HEK293 (cell line): Measurements from ENCODE around the gene TSPAN1.

ENCODE experiments used
- HOXA7 ChIP-seq: sonication (generic); formaldehyde crosslinking; IDR thresholded peaks from 2 replicates; pipeline ENCODE4 v1.8.1; 2022; ENCODE audit warnings: missing genetic modification reagents, borderline replicate concordance
- KLF10 ChIP-seq: fragments of 450-650 bp; IDR thresholded peaks from 2 replicates; pipeline ENCODE4 v1.5.1; 2018; ENCODE audit warnings: missing biosample characterization, mild to moderate bottlenecking, missing genetic modification characterization
- KLF9 ChIP-seq: fragments of 450-650 bp; formaldehyde crosslinking; IDR thresholded peaks from 2 replicates; pipeline ENCODE4 v1.5.1; 2016; ENCODE audit warnings: missing biosample characterization, missing genetic modification characterization, low read depth
- OVOL3 ChIP-seq: fragments of 450-650 bp; formaldehyde crosslinking; IDR thresholded peaks from 2 replicates; pipeline ENCODE4 v1.5.1; 2016; ENCODE audit warnings: missing biosample characterization, missing genetic modification characterization
- PRDM10 ChIP-seq: fragments of 450-650 bp; formaldehyde crosslinking; IDR thresholded peaks from 2 replicates; pipeline ENCODE4 v1.5.1; 2016; ENCODE audit warnings: missing biosample characterization, missing genetic modification characterization
- WT1 ChIP-seq: fragments of 450-650 bp; formaldehyde crosslinking; IDR thresholded peaks from 2 replicates; pipeline ENCODE4 v1.5.1; 2016; ENCODE audit warnings: missing biosample characterization, missing genetic modification characterization
- ZBTB48 ChIP-seq: fragments of 450-650 bp; formaldehyde crosslinking; IDR thresholded peaks from 2 replicates; pipeline ENCODE4 v1.5.1; 2016; ENCODE audit warnings: missing biosample characterization, missing genetic modification characterization
- ZEB2 ChIP-seq: fragments of 450-650 bp; formaldehyde crosslinking; IDR thresholded peaks from 2 replicates; pipeline ENCODE4 v1.5.1; 2016; ENCODE audit warnings: missing biosample characterization, missing genetic modification characterization
- ZFP41 ChIP-seq: fragments of 450-650 bp; formaldehyde crosslinking; IDR thresholded peaks from 2 replicates; pipeline ENCODE4 v1.5.1; 2016; ENCODE audit warnings: missing biosample characterization, missing genetic modification characterization, borderline replicate concordance
- ZFP69B ChIP-seq: fragments of 450-650 bp; formaldehyde crosslinking; IDR thresholded peaks from 2 replicates; pipeline ENCODE4 v1.5.1; 2016; ENCODE audit warnings: missing biosample characterization, missing genetic modification characterization
- ZNF112 ChIP-seq: fragments of 450-650 bp; formaldehyde crosslinking; IDR thresholded peaks from 2 replicates; pipeline ENCODE4 v1.5.0; 2017; ENCODE audit warnings: missing biosample characterization, missing genetic modification characterization
- ZNF169 ChIP-seq: fragments of 450-650 bp; formaldehyde crosslinking; IDR thresholded peaks from 2 replicates; pipeline ENCODE4 v1.5.1; 2016; ENCODE audit warnings: missing biosample characterization, missing genetic modification characterization
- ZNF19 ChIP-seq: fragments of 450-650 bp; formaldehyde crosslinking; IDR thresholded peaks from 2 replicates; pipeline ENCODE4; 2016; ENCODE audit warnings: missing biosample characterization, missing genetic modification characterization, low read depth
- ZNF223 ChIP-seq: fragments of 450-650 bp; formaldehyde crosslinking; IDR thresholded peaks from 2 replicates; pipeline ENCODE4 v1.5.1; 2016; ENCODE audit warnings: missing biosample characterization, missing genetic modification characterization
- ZNF274 ChIP-seq, 2 experiments: fragments of 200-500 bp in 1 of 2; fragments of 450-650 bp in 1 of 2; sonication (Bioruptor generic) in 1 of 2; formaldehyde crosslinking in 1 of 2; IDR thresholded peaks; 2 replicates each; pipeline versions ENCODE4 v1.5.1 to v1.6.1; 2014 to 2016; ENCODE audit warnings: borderline replicate concordance in 1 of 2, inconsistent platforms in 1 of 2, low read length in 1 of 2, missing biosample characterization in 1 of 2, missing genetic modification characterization in 1 of 2
- ZNF335 ChIP-seq: fragments of 450-650 bp; formaldehyde crosslinking; conservative IDR thresholded peaks from 2 replicates; pipeline ENCODE4 v1.5.1; 2016; ENCODE audit warnings: missing biosample characterization, missing genetic modification characterization
- ZNF473 ChIP-seq: fragments of 450-650 bp; formaldehyde crosslinking; IDR thresholded peaks from 2 replicates; pipeline ENCODE4 v1.5.1; 2017; ENCODE audit warnings: missing biosample characterization, missing genetic modification characterization
- ZNF518A ChIP-seq: fragments of 450-650 bp; formaldehyde crosslinking; conservative IDR thresholded peaks from 2 replicates; pipeline ENCODE4 v1.5.1; 2016; ENCODE audit warnings: low read depth, missing biosample characterization, missing genetic modification characterization
- ZNF600 ChIP-seq: fragments of 450-650 bp; formaldehyde crosslinking; IDR thresholded peaks from 2 replicates; pipeline ENCODE4 v1.5.1; 2016; ENCODE audit warnings: missing biosample characterization, missing genetic modification characterization
- ZNF623 ChIP-seq: fragments of 450-650 bp; formaldehyde crosslinking; IDR thresholded peaks from 2 replicates; pipeline ENCODE4 v1.5.1; 2016; ENCODE audit warnings: missing biosample characterization, missing genetic modification characterization
- ZNF670 ChIP-seq: fragments of 450-650 bp; formaldehyde crosslinking; IDR thresholded peaks from 2 replicates; pipeline ENCODE4 v1.5.1; 2016; ENCODE audit warnings: missing biosample characterization, missing genetic modification characterization, low read depth
- TF ChIP-seq, protein P1 (sequence below): fragments of 450-650 bp; formaldehyde crosslinking; IDR thresholded peaks from 2 replicates; pipeline ENCODE4 v1.5.1; 2017; ENCODE audit warnings: missing biosample characterization, mild to moderate bottlenecking, missing genetic modification characterization, moderate library complexity
- TF ChIP-seq, protein P2 (sequence below): fragments of 450-650 bp; formaldehyde crosslinking; IDR thresholded peaks from 2 replicates; pipeline ENCODE4 v1.5.1; 2016; ENCODE audit warnings: missing biosample characterization, missing genetic modification characterization

Gene TSPAN1

DNA sequence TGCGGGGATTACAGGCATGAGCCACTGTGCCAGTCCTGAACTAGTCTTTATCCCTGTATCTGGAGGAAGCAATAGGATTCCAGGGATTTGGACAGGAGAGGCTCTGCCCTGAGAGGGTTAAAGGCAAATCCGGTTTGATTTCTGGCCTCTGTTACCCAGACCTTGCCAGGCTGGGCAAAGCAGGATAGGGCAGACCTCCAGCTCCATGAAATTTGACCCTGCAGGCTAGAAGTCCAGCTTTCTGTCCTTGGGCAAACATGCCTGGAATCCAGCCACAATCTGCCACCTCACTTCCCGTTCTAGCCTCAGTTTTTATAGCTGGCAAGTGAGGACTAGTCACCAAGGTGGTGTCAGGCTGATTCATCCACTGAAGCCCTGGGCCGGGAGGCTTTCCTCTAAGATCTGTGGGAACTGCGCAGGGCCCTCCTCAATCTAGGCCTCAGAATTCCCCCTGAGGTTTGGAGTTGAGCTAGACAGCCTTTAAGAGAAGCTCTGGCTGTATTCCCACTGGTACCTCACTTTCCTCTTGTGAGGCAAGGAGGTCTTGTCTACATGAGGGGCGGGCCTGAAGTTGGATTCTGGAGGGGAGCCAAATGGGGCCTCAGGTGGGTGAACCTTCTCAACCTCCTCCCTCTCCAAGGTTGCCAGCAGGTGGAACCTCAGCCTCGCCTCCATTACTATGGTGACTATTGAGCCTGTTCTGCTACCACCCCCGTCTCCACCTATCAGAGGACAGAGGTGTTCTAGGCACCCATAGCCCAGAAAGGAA, 8.4 kb downstream of the TSPAN1 start (continued):
- no peak for TF ChIP-seq ZNF518A (tag by site-specific recombination)
- no peak for TF ChIP-seq OVOL3
- no peak for TF ChIP-seq ZBTB48
- no peak for TF ChIP-seq ZNF623 (tag by site-specific recombination)
- TF ChIP-seq ZNF169 = no peak
- no peak for TF ChIP-seq ZNF112 (tag by site-specific recombination)
- TF ChIP-seq, protein P1, sequence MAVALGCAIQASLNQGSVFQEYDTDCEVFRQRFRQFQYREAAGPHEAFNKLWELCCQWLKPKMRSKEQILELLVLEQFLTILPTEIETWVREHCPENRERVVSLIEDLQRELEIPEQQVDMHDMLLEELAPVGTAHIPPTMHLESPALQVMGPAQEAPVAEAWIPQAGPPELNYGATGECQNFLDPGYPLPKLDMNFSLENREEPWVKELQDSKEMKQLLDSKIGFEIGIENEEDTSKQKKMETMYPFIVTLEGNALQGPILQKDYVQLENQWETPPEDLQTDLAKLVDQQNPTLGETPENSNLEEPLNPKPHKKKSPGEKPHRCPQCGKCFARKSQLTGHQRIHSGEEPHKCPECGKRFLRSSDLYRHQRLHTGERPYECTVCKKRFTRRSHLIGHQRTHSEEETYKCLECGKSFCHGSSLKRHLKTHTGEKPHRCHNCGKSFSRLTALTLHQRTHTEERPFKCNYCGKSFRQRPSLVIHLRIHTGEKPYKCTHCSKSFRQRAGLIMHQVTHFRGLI (tag by site-specific recombination) = no peak
- no peak for TF ChIP-seq ZNF223
- no peak for TF ChIP-seq ZNF670 (tag by site-specific recombination)
- peak; percentile 75 for TF ChIP-seq ZNF600 (tag by site-specific recombination)
- no peak for TF ChIP-seq HOXA7 (CRISPR knock-in tag)
- TF ChIP-seq ZEB2 (tag by site-specific recombination) = peak; percentile 66; the same call in 1 of the 2 replicates
- TF ChIP-seq ZNF19 = no peak
- TF ChIP-seq ZNF274 (IDR thresholded peaks at IDR 0.05; ENCODE audit: low read length) = no peak
- TF ChIP-seq ZNF274 (tag by site-specific recombination; IDR thresholded peaks at IDR 0.05; ENCODE audit: borderline replicate concordance) = no peak
- TF ChIP-seq, protein P2, sequence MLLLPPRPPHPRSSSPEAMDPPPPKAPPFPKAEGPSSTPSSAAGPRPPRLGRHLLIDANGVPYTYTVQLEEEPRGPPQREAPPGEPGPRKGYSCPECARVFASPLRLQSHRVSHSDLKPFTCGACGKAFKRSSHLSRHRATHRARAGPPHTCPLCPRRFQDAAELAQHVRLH (tag by site-specific recombination) = no peak
- peak; percentile 87 for TF ChIP-seq ZNF335 (tag by site-specific recombination)
- no peak for TF ChIP-seq ZFP41 (tag by site-specific recombination)
- TF ChIP-seq PRDM10 (tag by site-specific recombination) = peak; percentile 91
- TF ChIP-seq ZFP69B (tag by site-specific recombination) = no peak
- no peak for TF ChIP-seq WT1 (tag by site-specific recombination)
- TF ChIP-seq KLF10 = no peak
- no peak for TF ChIP-seq ZNF473 (tag by site-specific recombination)
- no peak for TF ChIP-seq KLF9 (tag by site-specific recombination)
